CD4-positive, alpha-beta T cell (primary cell): Measurements from ENCODE around the gene ACTN4. TPM values are rescaled to one million over a fixed set of nuclear protein-coding genes. Genes with fewer than 3 reads are reported as not detected.
A peak's percentile ranks its signal among the peaks of the same experiment; 100 is the strongest.

Source experiments
- ATAC-seq: fragments of 200-7000 bp; cut with Tn5 transposase; one replicate; pipeline ENCODE4 v1.10.0; 2022; ENCODE audit warnings: mild to moderate bottlenecking; ENCODE audit not compliant: poor library complexity
- CTCF ChIA-PET: fragments of 350-600 bp; sonication (Branson Sonifier 250); formaldehyde crosslinking; loops from one replicate; lab custom pipeline; 2021; ENCODE audit warnings: antibody characterized with exemption, inconsistent platforms; lab: Charles Lee
- POLR2A ChIA-PET: fragments of 350-600 bp; sonication (Branson Sonifier 250); formaldehyde crosslinking; loops from one replicate; lab custom pipeline; 2021; ENCODE audit warnings: antibody characterized with exemption, inconsistent platforms; lab: Charles Lee
- DNase-seq, 14 experiments: peaks; one replicate each; pipeline ENCODE4 v3.0.0-alpha.2; 2013 to 2020; ENCODE audit warnings: mixed read lengths in 2 of 14
- H3K27ac ChIP-seq, 2 donors: one replicate each; pipeline versions ENCODE4 v1.5.1 to v1.7.0; 2013; ENCODE audit warnings: low read length in 2 of 2, low read depth in 1 of 2, mild to moderate bottlenecking in 1 of 2
- H3K27me3 ChIP-seq, 2 experiments: 1 replicate in 1 of 2; 2 replicates in 1 of 2; pipeline versions ENCODE4 v1.6.1 to v1.7.0; 2013; ENCODE audit warnings: low read length in 2 of 2, control low read depth in 1 of 2, mild to moderate bottlenecking in 1 of 2, moderate library complexity in 1 of 2; ENCODE audit not compliant: insufficient read depth in 2 of 2, control insufficient read depth in 1 of 2
- H3K36me3 ChIP-seq: one replicate; pipeline ENCODE4 v1.6.1; 2013; ENCODE audit warnings: low read length, control low read depth; ENCODE audit not compliant: insufficient read depth
- H3K4me1 ChIP-seq: one replicate; pipeline ENCODE4 v1.6.1; 2013; ENCODE audit warnings: low read length, control low read depth; ENCODE audit not compliant: insufficient read depth
- H3K4me3 ChIP-seq: one replicate; pipeline ENCODE4 v1.5.1; 2013; ENCODE audit warnings: mild to moderate bottlenecking, low read length, moderate library complexity
- H3K9me3 ChIP-seq, 2 experiments: 1 replicate in 1 of 2; 2 replicates in 1 of 2; pipeline versions ENCODE4 v1.6.1 to v1.7.0; 2013; ENCODE audit warnings: low read length in 2 of 2, mild to moderate bottlenecking in 2 of 2, control low read depth in 1 of 2, moderate library complexity in 1 of 2; ENCODE audit not compliant: control insufficient read depth in 1 of 2, insufficient read depth in 1 of 2
- H3K27ac Mint-ChIP-seq: one replicate; pipeline ENCODE4 v1.8.0; 2020; ENCODE audit warnings: mixed read lengths
- H3K27me3 Mint-ChIP-seq: one replicate; pipeline ENCODE4 v1.8.0; 2021; ENCODE audit warnings: mixed read lengths
- H3K36me3 Mint-ChIP-seq: one replicate; pipeline ENCODE4 v1.8.0; 2021; ENCODE audit warnings: low read depth, mixed read lengths
- H3K4me1 Mint-ChIP-seq: one replicate; pipeline ENCODE4 v1.8.0; 2021; ENCODE audit warnings: low read depth, mixed read lengths
- H3K4me3 Mint-ChIP-seq: one replicate; pipeline ENCODE4 v1.8.0; 2020; ENCODE audit warnings: mild to moderate bottlenecking, mixed read lengths
- H3K9me3 Mint-ChIP-seq: one replicate; pipeline ENCODE4 v1.8.0; 2020; ENCODE audit warnings: mixed read lengths
- CTCF ChIP-seq: fragments of 200-600 bp; IDR thresholded peaks from one replicate; pipeline ENCODE4 v1.8.0; 2022; ENCODE audit warnings: antibody characterized with exemption, mild to moderate bottlenecking
- intact Hi-C, 2 experiments: fragments of 100-400 bp; cut with DNase I in 1 of 2; cut with micrococcal nuclease in 1 of 2; formaldehyde crosslinking; loops; one replicate each; pipeline versions ENCODE4 v1.15.1 to v1.9.0; 2023 to 2025; cut with DNase I, micrococcal nuclease
- total RNA-seq, 174 experiments: library from RNA in 2 of 174; stranded (reverse) in 2 of 174; gene quantifications; one replicate each; pipeline ENCODE4 v1.2.3 and lab custom pipeline; 2021 to 2026

Gene ACTN4
- total RNA-seq, 2 experiments from 2014 or later = 70.3 to 84.0 TPM

- peak; percentile 21 for ATAC-seq
- peak overlapping the region; percentile 7 for H3K4me3 Mint-ChIP-seq
- POLR2A ChIA-PET = interaction anchor here (1.0 kb wide), 1 partner anchor 47 kb away, joined by 3 read pairs; no protein-coding TSS in a partner anchor
Measured at GRCh38 chr19:38684078-38684861, 36.8 kb downstream of the ACTN4 start.

GRCh38 chr19:38684862-38685665 lies 37.6 kb downstream of the ACTN4 start:
- H3K4me3 Mint-ChIP-seq = no peak overlapping the region

More at GRCh38 chr19:38684078-38684861, 36.8 kb downstream of the ACTN4 start:
- no peaks in the 10 kb centered on the region for H3K27me3 ChIP-seq
- no peak for TF ChIP-seq CTCF
- peaks cover 87% of the 10 kb centered on the region for H3K4me1 ChIP-seq
- CTCF ChIA-PET = interaction anchor here (1.3 to 2.7 kb wide), 2 partner anchors 47 to 48 kb away, joined by 5 to 10 read pairs; no protein-coding TSS in a partner anchor
- H3K27ac ChIP-seq = peak overlapping the region in 1 of 2 donors; percentile 57
- no peak overlapping the region for H3K4me3 ChIP-seq
- intact Hi-C loops = no loop called here
- Mint-ChIP-seq H3K9me3 (no peaks in the 10 kb centered on the region), H3K4me1 (peaks cover 84% of the 10 kb centered on the region), H3K27ac (peak overlapping the region; percentile 83), H3K36me3 (peaks cover 9% of the 10 kb centered on the region), H3K27me3 (no peaks in the 10 kb centered on the region)
- peak in 6 of 14 experiments; percentile 17 to 75 (median 55) for DNase-seq
- H3K9me3 ChIP-seq = no peaks in the 10 kb centered on the region
- H3K36me3 ChIP-seq = peaks cover 2% of the 10 kb centered on the region

More at GRCh38 chr19:38684862-38685665, 37.6 kb downstream of the ACTN4 start:
- Mint-ChIP-seq H3K9me3 (no peaks in the 10 kb centered on the region), H3K27ac (peak overlapping the region; percentile 84), H3K27me3 (no peaks in the 10 kb centered on the region), H3K4me1 (peaks cover 83% of the 10 kb centered on the region), H3K36me3 (peaks cover 10% of the 10 kb centered on the region)
- H3K27ac ChIP-seq = peak overlapping the region in 1 of 2 donors; percentile 65
- DNase-seq = no peak
- no peaks in the 10 kb centered on the region for H3K9me3 ChIP-seq
- ChIA-PET POLR2A (interaction anchor here (0.7 kb wide), 1 partner anchor 18 kb away, joined by 3 read pairs; no protein-coding TSS in a partner anchor), CTCF (interaction anchor here (1.0 to 2.7 kb wide), 4 partner anchors 16 to 51 kb away, joined by 4 to 10 read pairs (median 6); no protein-coding TSS in a partner anchor)
- H3K4me1 ChIP-seq = peaks cover 80% of the 10 kb centered on the region
- H3K36me3 ChIP-seq = peaks cover 2% of the 10 kb centered on the region
- no peak overlapping the region for H3K4me3 ChIP-seq
- intact Hi-C loops = loop anchor here (5.0 kb wide), 1 partner anchor 48 kb away; no protein-coding TSS in a partner anchor
- no peak for TF ChIP-seq CTCF
- no peak for ATAC-seq
- no peaks in the 10 kb centered on the region for H3K27me3 ChIP-seq
